DND-41 (cell line): ENCODE data around the gene ZNF536.

Source experiments
- CTCF ChIP-seq: IDR thresholded peaks from 2 replicates; pipeline ENCODE4 v1.5.1; 2012; ENCODE audit warnings: borderline replicate concordance, low read length, moderate library complexity, mild to moderate bottlenecking; ENCODE audit not compliant: poor library complexity, severe bottlenecking; ENCODE audit errors: extremely low read depth
- EZH2 ChIP-seq: IDR thresholded peaks from 3 replicates; pipeline ENCODE4 v1.6.1; 2012; ENCODE audit warnings: borderline replicate concordance, low read depth, mild to moderate bottlenecking, moderate library complexity, low read length, inconsistent platforms; ENCODE audit not compliant: severe bottlenecking

- TF ChIP-seq CTCF (no peak), EZH2 (no peak)
Observed at GRCh38 chr19:30391554-30392551, 19.7 kb downstream of the ZNF536 start.
